Esophagus muscularis mucosa (tissue), 4 donors: ENCODE data around the gene STIMATE. TPM values are rescaled to one million over a fixed set of nuclear protein-coding genes. Genes with fewer than 3 reads are reported as not detected.

Experiments
- DNase-seq: peaks from one replicate; pipeline ENCODE4 v3.0.0-alpha.2; 2017; ENCODE audit errors: extremely low spot score
- H3K27ac ChIP-seq, 4 donors: fragments of 200-600 bp; sonication (generic); replicated peaks in 1 of 4; 1 replicate in 3 of 4; 2 replicates in 1 of 4; pipeline ENCODE4 v1.5.1; 2016 to 2019; ENCODE audit warnings: mild to moderate bottlenecking in 1 of 4
- H3K27me3 ChIP-seq, 4 donors: fragments of 200-600 bp; sonication (generic); one replicate each; pipeline versions ENCODE4 v1.5.1 to v1.6.0; 2016 to 2019
- H3K36me3 ChIP-seq, 4 donors: fragments of 200-600 bp; sonication (generic); one replicate each; pipeline ENCODE4 v1.5.1; 2016 to 2019
- H3K4me1 ChIP-seq, 4 donors: fragments of 200-600 bp; sonication (generic); one replicate each; pipeline ENCODE4 v1.5.1; 2016 to 2019
- H3K4me3 ChIP-seq, 4 donors: fragments of 200-600 bp; sonication (generic); 1 replicate in 2 of 4; 2 replicates in 2 of 4; pipeline ENCODE4 v1.5.1; 2016 to 2019; ENCODE audit warnings: mild to moderate bottlenecking in 4 of 4, moderate library complexity in 1 of 4
- H3K9me3 ChIP-seq, 4 donors: fragments of 200-600 bp; sonication (generic); 1 replicate in 3 of 4; 2 replicates in 1 of 4; pipeline ENCODE4 v1.5.1; 2016 to 2019
- EP300 ChIP-seq: sonication (generic); formaldehyde crosslinking; IDR thresholded peaks from one replicate; pipeline ENCODE4 v1.6.1; 2017; ENCODE audit warnings: antibody characterized with exemption
- POLR2A ChIP-seq: fragments of 450-650 bp; IDR thresholded peaks from one replicate; pipeline ENCODE4 v1.6.1; 2017; ENCODE audit warnings: antibody characterized with exemption, moderate library complexity, mild to moderate bottlenecking, low read depth
- POLR2AphosphoS5 ChIP-seq, 2 donors: sonication (generic); formaldehyde crosslinking; IDR thresholded peaks; one replicate each; pipeline ENCODE4 v1.6.1; 2017; ENCODE audit warnings: antibody characterized with exemption in 2 of 2
- WGBS: methylation state at CpG from one replicate; pipeline ENCODE4 v1.1.5; 2018; 5-methylcytosine and 5-hydroxymethylcytosine counted together
- intact Hi-C: fragments of 100-400 bp; cut with DNase I; formaldehyde crosslinking; loops from one replicate; pipeline ENCODE4 v1.15.1; 2023
- total RNA-seq, 4 donors: library from RNA; depleted of rRNA; stranded (reverse); fragments of >200 nt; gene quantifications; one replicate each; pipeline versions ENCODE4 v1.1.0 to v1.2.1, GENCODE V29; 2016
- TF ChIP-seq, protein P1 (sequence below), 3 experiments: fragments of 200-600 bp in 2 of 3; fragments of 450-650 bp in 1 of 3; sonication (generic) in 2 of 3; IDR thresholded peaks; one replicate each; pipeline ENCODE4 v1.5.1; 2017 to 2019; ENCODE audit warnings: antibody characterized with exemption in 3 of 3, mild to moderate bottlenecking in 2 of 3, moderate library complexity in 1 of 3

The STIMATE gene
- total RNA-seq, 4 donors from 2014 or later: 10.4 to 23.6 (median 14.7) TPM

- WGBS: 68% methylated on average over 12 of the region's 14 CpGs
- H3K9me3 ChIP-seq: no peaks in the 10 kb centered on the region
- intact Hi-C loops: no loop called here
- no peak overlapping the region for H3K27ac ChIP-seq
- H3K36me3 ChIP-seq: no peaks in the 10 kb centered on the region
- H3K4me3 ChIP-seq: no peak overlapping the region
- TF ChIP-seq EP300: no peak
- TF ChIP-seq, protein P1, sequence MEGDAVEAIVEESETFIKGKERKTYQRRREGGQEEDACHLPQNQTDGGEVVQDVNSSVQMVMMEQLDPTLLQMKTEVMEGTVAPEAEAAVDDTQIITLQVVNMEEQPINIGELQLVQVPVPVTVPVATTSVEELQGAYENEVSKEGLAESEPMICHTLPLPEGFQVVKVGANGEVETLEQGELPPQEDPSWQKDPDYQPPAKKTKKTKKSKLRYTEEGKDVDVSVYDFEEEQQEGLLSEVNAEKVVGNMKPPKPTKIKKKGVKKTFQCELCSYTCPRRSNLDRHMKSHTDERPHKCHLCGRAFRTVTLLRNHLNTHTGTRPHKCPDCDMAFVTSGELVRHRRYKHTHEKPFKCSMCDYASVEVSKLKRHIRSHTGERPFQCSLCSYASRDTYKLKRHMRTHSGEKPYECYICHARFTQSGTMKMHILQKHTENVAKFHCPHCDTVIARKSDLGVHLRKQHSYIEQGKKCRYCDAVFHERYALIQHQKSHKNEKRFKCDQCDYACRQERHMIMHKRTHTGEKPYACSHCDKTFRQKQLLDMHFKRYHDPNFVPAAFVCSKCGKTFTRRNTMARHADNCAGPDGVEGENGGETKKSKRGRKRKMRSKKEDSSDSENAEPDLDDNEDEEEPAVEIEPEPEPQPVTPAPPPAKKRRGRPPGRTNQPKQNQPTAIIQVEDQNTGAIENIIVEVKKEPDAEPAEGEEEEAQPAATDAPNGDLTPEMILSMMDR (IDR thresholded peaks at IDR 0.05): peak in 1 of 3 experiments; percentile 21
- DNase-seq: no peak
- peaks cover 0 to 5% (median 0%) of the 10 kb centered on the region in 4 donors for H3K4me1 ChIP-seq
- no peaks in the 10 kb centered on the region for H3K27me3 ChIP-seq
Observed at GRCh38 chr3:52798978-52799476, 98.3 kb downstream of the STIMATE start.

DNA sequence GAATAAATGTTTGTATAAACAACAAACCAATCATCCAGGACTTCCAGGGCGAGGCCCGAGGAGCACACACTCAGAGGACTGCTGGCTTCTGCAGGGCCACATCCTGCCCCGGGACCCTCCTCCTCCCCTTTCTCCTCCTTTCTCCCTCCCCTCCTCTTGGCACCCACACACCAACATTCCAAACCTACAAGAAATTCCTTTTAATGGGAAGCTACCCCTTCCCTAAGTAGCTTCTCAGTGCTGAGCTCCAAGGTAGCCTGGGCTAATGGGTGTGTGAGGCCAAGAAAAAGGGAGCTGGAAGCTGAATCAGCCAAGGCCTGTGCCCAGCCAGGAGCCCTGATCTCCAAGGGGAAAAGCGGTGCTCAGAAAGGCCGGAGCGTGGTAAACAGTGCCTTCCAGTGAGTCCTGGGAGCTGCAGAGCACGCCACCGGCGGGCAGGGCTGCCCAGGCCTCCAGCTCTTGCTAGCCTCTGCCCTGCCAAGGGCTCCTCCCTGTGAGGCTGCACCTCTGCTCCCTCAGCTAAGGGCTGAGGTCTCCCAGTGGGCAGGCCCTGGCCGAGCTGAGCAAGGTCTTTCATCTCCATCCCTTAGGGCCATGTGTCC, 98.9 kb downstream of the STIMATE start:
- TF ChIP-seq POLR2A (no peak), POLR2AphosphoS5 (IDR thresholded peaks at IDR 0.05) (no peak), EP300 (no peak)
- TF ChIP-seq, protein P1 (IDR thresholded peaks at IDR 0.05): no peak
- WGBS: 87% methylated on average over 9 of the region's 10 CpGs
- intact Hi-C loops: no loop called here
- Histone ChIP-seq H3K4me1 (peaks cover 0 to 5% (median 0%) of the 10 kb centered on the region in 4 donors), H3K27me3 (no peaks in the 10 kb centered on the region), H3K36me3 (no peaks in the 10 kb centered on the region), H3K4me3 (no peak overlapping the region), H3K27ac (no peak overlapping the region), H3K9me3 (no peaks in the 10 kb centered on the region)
- DNase-seq: no peak

DNA sequence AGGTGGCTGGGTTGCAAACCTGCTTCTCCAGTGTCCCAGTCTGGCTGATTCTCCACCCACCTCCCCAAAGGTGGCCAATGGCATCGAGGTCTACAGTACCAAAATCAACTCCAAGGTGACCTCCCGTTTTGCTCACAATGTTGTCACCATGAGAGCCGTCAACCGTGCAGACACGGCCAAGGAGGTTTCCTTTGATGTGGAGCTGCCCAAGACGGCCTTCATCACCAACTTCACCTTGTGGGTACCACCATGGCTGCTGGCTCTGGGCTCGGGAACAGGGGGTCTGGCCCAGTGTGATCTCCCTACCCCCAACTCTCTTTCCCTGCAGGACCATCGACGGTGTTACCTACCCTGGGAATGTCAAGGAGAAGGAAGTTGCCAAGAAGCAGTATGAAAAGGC, 100.9 kb downstream of the STIMATE start:
- no peaks in the 10 kb centered on the region for H3K36me3 ChIP-seq
- WGBS: 90% methylated on average over 8 of the region's 9 CpGs
- no peaks in the 10 kb centered on the region for H3K9me3 ChIP-seq
- H3K27ac ChIP-seq: no peak overlapping the region
- H3K4me3 ChIP-seq: no peak overlapping the region
- no peak for TF ChIP-seq EP300
- TF ChIP-seq, protein P1 (IDR thresholded peaks at IDR 0.05): no peak
- TF ChIP-seq POLR2A: no peak
- no peak for TF ChIP-seq POLR2AphosphoS5 (IDR thresholded peaks at IDR 0.05)
- H3K27me3 ChIP-seq: no peaks in the 10 kb centered on the region
- DNase-seq: no peak
- intact Hi-C loops: no loop called here
- no peaks in the 10 kb centered on the region for H3K4me1 ChIP-seq

GRCh38 chr3:52795298-52795900, 101.9 kb downstream of the STIMATE start:
- Histone ChIP-seq H3K4me3 (no peak overlapping the region), H3K9me3 (no peaks in the 10 kb centered on the region), H3K36me3 (no peaks in the 10 kb centered on the region), H3K4me1 (no peaks in the 10 kb centered on the region), H3K27me3 (no peaks in the 10 kb centered on the region), H3K27ac (no peak overlapping the region)
- intact Hi-C loops: no loop called here
- no peak for TF ChIP-seq POLR2A
- TF ChIP-seq, protein P1 (IDR thresholded peaks at IDR 0.05): no peak
- DNase-seq: no peak
- 58% methylated on average over 7 of the region's 9 CpGs for WGBS

DNA sequence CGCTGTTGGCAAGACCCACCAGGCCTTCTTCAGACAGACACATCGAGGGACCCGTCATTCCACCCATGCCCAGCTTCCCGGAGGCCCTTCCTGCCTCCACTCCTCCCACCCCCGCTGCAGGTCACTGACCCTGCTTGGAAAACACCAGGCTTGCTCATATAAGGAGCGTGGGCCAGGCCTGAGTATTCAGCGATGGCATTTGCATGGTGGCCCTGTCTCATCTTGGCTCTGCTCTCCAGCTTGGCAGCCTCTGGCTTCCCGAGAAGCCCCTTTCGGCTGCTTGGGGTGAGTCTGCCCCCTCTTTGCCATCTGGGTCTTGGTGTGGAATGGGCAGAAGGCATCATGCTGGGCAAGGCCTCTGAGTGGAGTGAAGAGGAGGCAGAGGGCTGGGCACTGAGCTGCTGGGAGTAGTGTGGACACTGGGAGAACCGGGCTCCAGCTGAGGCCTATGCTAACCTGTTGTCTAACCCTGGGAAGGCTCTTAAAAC, 102.7 kb downstream of the STIMATE start, which contains the start of gene ITIH3:
Gene ITIH3, plus strand, starts transcription at position 185 of the 488 bp plus-strand sequence. Its CDS starts 8 bp downstream, at position 193.
- intact Hi-C loops: no loop called here
- no peak for DNase-seq
- Histone ChIP-seq H3K27me3 (no peaks in the 10 kb centered on the region), H3K9me3 (no peaks in the 10 kb centered on the region), H3K4me3 (no peak within 1 kb of the TSS), H3K4me1 (no peaks in the 10 kb centered on the region), H3K36me3 (no peaks in the 10 kb centered on the region), H3K27ac (no peak within 1 kb of the TSS)
- TF ChIP-seq EP300 (no peak), POLR2AphosphoS5 (IDR thresholded peaks at IDR 0.05) (no peak), POLR2A (no peak)
- TF ChIP-seq, protein P1 (IDR thresholded peaks at IDR 0.05): no peak
- 77% methylated on average over 7 of the region's 10 CpGs for WGBS
